DOHH2 (cell line): ENCODE measurements around the gene ADIPOR2.

ENCODE experiments used
- CTCF ChIP-seq: fragments of 200-600 bp; sonication (generic); IDR thresholded peaks from one replicate; pipeline ENCODE4 v1.5.1; 2014; ENCODE audit warnings: antibody characterized with exemption, mild to moderate bottlenecking, low read depth, low read length; ENCODE audit not compliant: poor library complexity, severe bottlenecking
- EZH2phosphoT487 ChIP-seq: fragments of 200-600 bp; sonication (generic); IDR thresholded peaks from 2 replicates; pipeline ENCODE4 v1.6.1; 2017; ENCODE audit warnings: borderline replicate concordance, mild to moderate bottlenecking, antibody characterized with exemption, low read length, moderate library complexity, mixed read lengths

GRCh38 chr12:1830981-1831963 lies 140.4 kb downstream of the ADIPOR2 start:
- TF ChIP-seq CTCF (no peak), EZH2phosphoT487 (no peak)
